Endodermal cell (in vitro differentiated cells): ENCODE data around the gene VCAN. TPM values are rescaled to one million over a fixed set of nuclear protein-coding genes. Genes with fewer than 3 reads are reported as not detected.

ENCODE experiments used
- DNase-seq: peaks from one replicate; pipeline ENCODE4 v3.0.0-alpha.2; 2017
- H3K27ac ChIP-seq: 2 replicates; pipeline ENCODE4 v1.5.1; 2013; ENCODE audit warnings: mild to moderate bottlenecking, low read depth, low read length, moderate library complexity
- H3K27me3 ChIP-seq: 2 replicates; pipeline ENCODE4 v1.6.1; 2013; ENCODE audit warnings: mild to moderate bottlenecking, low read length, moderate library complexity; ENCODE audit not compliant: insufficient read depth, control insufficient read depth, poor library complexity, severe bottlenecking
- H3K36me3 ChIP-seq: 2 replicates; pipeline ENCODE4 v1.7.0; 2013; ENCODE audit warnings: mild to moderate bottlenecking, low read length, moderate library complexity; ENCODE audit not compliant: control insufficient read depth, insufficient read depth
- H3K4me1 ChIP-seq: one replicate; pipeline ENCODE4 v1.7.0; 2013; ENCODE audit warnings: low read length; ENCODE audit not compliant: control insufficient read depth, insufficient read depth
- H3K4me3 ChIP-seq: 2 replicates; pipeline ENCODE4 v1.5.1; 2013; ENCODE audit warnings: mild to moderate bottlenecking, low read length, moderate library complexity
- H3K9ac ChIP-seq: 2 replicates; pipeline ENCODE4 v1.6.1; 2013; ENCODE audit warnings: mild to moderate bottlenecking, low read length, moderate library complexity; ENCODE audit not compliant: poor library complexity, severe bottlenecking; ENCODE audit errors: extremely low read depth
- H3K9me3 ChIP-seq: 2 replicates; pipeline ENCODE4 v1.6.1; 2013; ENCODE audit warnings: mild to moderate bottlenecking, low read length, moderate library complexity; ENCODE audit not compliant: control insufficient read depth
- H3K27ac Mint-ChIP-seq: 2 replicates; pipeline ENCODE4 v1.8.0; 2020; ENCODE audit warnings: mixed read lengths
- H3K27me3 Mint-ChIP-seq: 2 replicates; pipeline ENCODE4 v1.8.0; 2021; ENCODE audit warnings: mild to moderate bottlenecking, mixed read lengths; ENCODE audit not compliant: insufficient read depth
- H3K36me3 Mint-ChIP-seq: 2 replicates; pipeline ENCODE4 v1.8.0; 2020; ENCODE audit warnings: low read depth, mixed read lengths
- H3K4me1 Mint-ChIP-seq: 2 replicates; pipeline ENCODE4 v1.8.0; 2020; ENCODE audit warnings: mixed read lengths
- H3K4me3 Mint-ChIP-seq: 2 replicates; pipeline ENCODE4 v1.8.0; 2020; ENCODE audit warnings: mild to moderate bottlenecking, moderate library complexity, mixed read lengths
- H3K9me3 Mint-ChIP-seq: 2 replicates; pipeline ENCODE4 v1.8.0; 2020; ENCODE audit warnings: mild to moderate bottlenecking, mixed read lengths
- CTCF ChIP-seq: fragments of 200-600 bp; sonication (generic); conservative IDR thresholded peaks from 2 replicates; pipeline ENCODE4 v1.5.0; 2021; ENCODE audit warnings: antibody characterized with exemption, mild to moderate bottlenecking
- WGBS, 2 experiments: methylation state at CpG; one replicate each; pipeline versions ENCODE4 v1.1.5 to v1.1.7; 2013; ENCODE audit warnings: missing lambda C conversion rate in 2 of 2, mixed read lengths in 1 of 2; ENCODE audit not compliant: insufficient coverage in 1 of 2, insufficient read length in 1 of 2; 5-methylcytosine and 5-hydroxymethylcytosine counted together
- total RNA-seq, 2 donors: library from RNA; stranded (reverse); fragmentation: NEBNext Ultra II Directional in 1 of 2; extraction: Animal tissue kit (Norgen Biotek cat#: 25700) in 1 of 2; gene quantifications; 2 replicates in 1 of 2; 3 replicates in 1 of 2; pipeline ENCODE4 v1.2.1, GENCODE V29; 2021

VCAN gene
- total RNA-seq, 2 donors from 2014 or later: 363 to 397 TPM

- peaks cover 75% of the 10 kb centered on the region for H3K36me3 Mint-ChIP-seq
- DNase-seq: no peak
- Histone ChIP-seq H3K9ac (no peak overlapping the region), H3K9me3 (no peaks in the 10 kb centered on the region), H3K4me3 (no peak overlapping the region), H3K36me3 (peaks cover 46% of the 10 kb centered on the region), H3K4me1 (no peaks in the 10 kb centered on the region), H3K27ac (no peak overlapping the region), H3K27me3 (no peaks in the 10 kb centered on the region)
- 96% methylated on average over 1 of the region's 1 CpG; no CpG with 5 or more reads in 1 of the 2 experiments for WGBS, 2 experiments
- peaks cover 13% of the 10 kb centered on the region for H3K4me1 Mint-ChIP-seq
- TF ChIP-seq CTCF: no peak
- no peaks in the 10 kb centered on the region for H3K27me3 Mint-ChIP-seq
- no peak overlapping the region for H3K27ac Mint-ChIP-seq
- no peaks in the 10 kb centered on the region for H3K9me3 Mint-ChIP-seq
- no peak overlapping the region for H3K4me3 Mint-ChIP-seq
Measured at GRCh38 chr5:83551821-83552220, 80.3 kb downstream of the VCAN start.

DNA sequence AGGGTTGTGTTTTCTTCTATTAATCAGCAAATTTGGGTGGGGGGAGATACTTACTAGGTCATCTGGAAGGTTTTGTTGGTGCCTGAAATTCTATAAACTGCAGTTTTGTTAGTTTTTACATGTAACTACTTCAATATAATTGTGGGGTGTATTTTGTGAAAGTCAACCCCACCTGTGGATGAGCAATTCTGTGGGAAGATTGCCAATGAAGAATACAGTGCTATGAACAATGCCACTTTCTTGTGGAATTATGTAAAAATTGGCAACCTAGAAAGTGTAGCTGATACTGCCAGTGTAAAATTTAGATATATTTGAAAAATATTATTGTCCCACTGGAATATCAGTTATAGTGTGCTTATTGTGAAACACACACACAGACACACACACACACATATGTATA is 80.7 kb downstream of the VCAN start:
- no peak for TF ChIP-seq CTCF
- Histone ChIP-seq H3K27me3 (no peaks in the 10 kb centered on the region), H3K9ac (no peak overlapping the region), H3K36me3 (peaks cover 46% of the 10 kb centered on the region), H3K4me1 (no peaks in the 10 kb centered on the region), H3K4me3 (no peak overlapping the region), H3K9me3 (no peaks in the 10 kb centered on the region), H3K27ac (no peak overlapping the region)
- Mint-ChIP-seq H3K4me1 (peaks cover 14% of the 10 kb centered on the region), H3K27me3 (no peaks in the 10 kb centered on the region), H3K9me3 (no peaks in the 10 kb centered on the region), H3K36me3 (peaks cover 75% of the 10 kb centered on the region), H3K27ac (no peak overlapping the region), H3K4me3 (no peak overlapping the region)
- no peak for DNase-seq

DNA sequence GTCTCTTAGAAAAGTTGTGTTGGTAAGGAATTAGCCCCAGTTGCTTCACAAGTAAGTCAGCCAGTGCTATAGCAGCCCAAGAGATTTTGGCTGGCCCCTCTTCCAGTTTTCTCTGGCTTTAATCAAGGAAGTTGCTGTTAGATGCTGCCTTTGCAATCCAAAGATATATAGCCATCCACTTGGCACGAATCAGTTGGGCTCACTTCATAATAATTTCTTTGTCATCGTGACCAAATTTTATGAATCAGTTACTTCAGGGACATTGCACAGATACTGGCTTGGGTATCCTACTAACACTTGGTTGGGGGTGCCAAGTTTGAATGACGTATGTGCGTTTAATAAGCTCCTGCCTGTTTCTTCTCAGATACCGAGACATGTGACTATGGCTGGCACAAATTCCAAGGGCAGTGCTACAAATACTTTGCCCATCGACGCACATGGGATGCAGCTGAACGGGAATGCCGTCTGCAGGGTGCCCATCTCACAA is 81.5 kb downstream of the VCAN start:
- H3K36me3 ChIP-seq: peaks cover 43% of the 10 kb centered on the region
- Mint-ChIP-seq H3K27ac (no peak overlapping the region), H3K4me1 (peaks cover 20% of the 10 kb centered on the region), H3K4me3 (no peak overlapping the region), H3K27me3 (no peaks in the 10 kb centered on the region), H3K9me3 (no peaks in the 10 kb centered on the region), H3K36me3 (peaks cover 71% of the 10 kb centered on the region)
- no peak overlapping the region for H3K9ac ChIP-seq
- no peaks in the 10 kb centered on the region for H3K27me3 ChIP-seq
- H3K9me3 ChIP-seq: no peaks in the 10 kb centered on the region
- WGBS, 2 experiments: 96 to 97% methylated on average over 9 of the region's 9 CpGs
- no peaks in the 10 kb centered on the region for H3K4me1 ChIP-seq
- DNase-seq: no peak
- H3K27ac ChIP-seq: no peak overlapping the region
- no peak overlapping the region for H3K4me3 ChIP-seq
- TF ChIP-seq CTCF: no peak
